Measurements from ENCODE around the gene PDE1C.

The PDE1C gene

GRCh38 chr7:31899356-31899927, 170.8 kb downstream of the PDE1C start:
- no peak for DNase-seq (ENCODE audit: low read depth in 2 of 2, low spot score in 1 of 2)

- DNase-seq (ENCODE audit: low read depth in 2 of 2, low spot score in 1 of 2): no peak
Observed at GRCh38 chr7:31896925-31897324, 173.3 kb downstream of the PDE1C start.

- DNase-seq (ENCODE audit: low read depth in 2 of 2, low spot score in 1 of 2): no peak
Observed at GRCh38 chr7:31894308-31894707, 175.9 kb downstream of the PDE1C start.

- DNase-seq (ENCODE audit: low read depth in 2 of 2, low spot score in 1 of 2): no peak
Observed at GRCh38 chr7:31893365-31893764, 176.8 kb downstream of the PDE1C start.

GRCh38 chr7:31892099-31892829, 177.9 kb downstream of the PDE1C start:
- DNase-seq (ENCODE audit: low read depth in 2 of 2, low spot score in 1 of 2): no peak

GRCh38 chr7:31890766-31891165, 179.4 kb downstream of the PDE1C start:
- DNase-seq (ENCODE audit: low read depth in 2 of 2, low spot score in 1 of 2): no peak

GRCh38 chr7:31890198-31890597, 180.0 kb downstream of the PDE1C start:
- no peak for DNase-seq (ENCODE audit: low read depth in 2 of 2, low spot score in 1 of 2)

GRCh38 chr7:31887006-31887405, 183.2 kb downstream of the PDE1C start:
- no peak for DNase-seq (ENCODE audit: low read depth in 2 of 2, low spot score in 1 of 2)

GRCh38 chr7:31885171-31885570, 185.0 kb downstream of the PDE1C start:
- DNase-seq (ENCODE audit: low read depth in 2 of 2, low spot score in 1 of 2): no peak

GRCh38 chr7:31883761-31884164, 186.4 kb downstream of the PDE1C start:
- DNase-seq (ENCODE audit: low read depth in 2 of 2, low spot score in 1 of 2): no peak

- no peak for DNase-seq (ENCODE audit: low read depth in 2 of 2, low spot score in 1 of 2)
Observed at GRCh38 chr7:31882187-31882586, 188.0 kb downstream of the PDE1C start.

- no peak for DNase-seq (ENCODE audit: low read depth in 2 of 2, low spot score in 1 of 2)
Observed at GRCh38 chr7:31878875-31879274, 191.3 kb downstream of the PDE1C start.

- DNase-seq (ENCODE audit: low read depth in 2 of 2, low spot score in 1 of 2): no peak
Observed at GRCh38 chr7:31875424-31875823, 194.8 kb downstream of the PDE1C start.

- no peak for DNase-seq (ENCODE audit: low read depth in 2 of 2, low spot score in 1 of 2)
Observed at GRCh38 chr7:31874631-31875386, 195.4 kb downstream of the PDE1C start.

- no peak for DNase-seq (ENCODE audit: low read depth in 2 of 2, low spot score in 1 of 2)
Observed at GRCh38 chr7:31873816-31874597, 196.2 kb downstream of the PDE1C start.

GRCh38 chr7:31872545-31873370, 197.4 kb downstream of the PDE1C start:
- no peak for DNase-seq (ENCODE audit: low read depth in 2 of 2, low spot score in 1 of 2)

GRCh38 chr7:31864646-31865045, 205.6 kb downstream of the PDE1C start:
- no peak for DNase-seq (ENCODE audit: low read depth in 2 of 2, low spot score in 1 of 2)

GRCh38 chr7:31860925-31861324, 209.3 kb downstream of the PDE1C start:
- DNase-seq (ENCODE audit: low read depth in 2 of 2, low spot score in 1 of 2): no peak

- no peak for DNase-seq (ENCODE audit: low read depth in 2 of 2, low spot score in 1 of 2)
Observed at GRCh38 chr7:31858055-31858454, 212.2 kb downstream of the PDE1C start.

- DNase-seq (ENCODE audit: low read depth in 2 of 2, low spot score in 1 of 2): no peak
Observed at GRCh38 chr7:31857172-31857571, 213.0 kb downstream of the PDE1C start.

GRCh38 chr7:31856337-31856736, 213.9 kb downstream of the PDE1C start:
- DNase-seq (ENCODE audit: low read depth in 2 of 2, low spot score in 1 of 2): no peak
